HepG2 (cell line): ENCODE data around the gene PRSS22. TPM values are rescaled to one million over a fixed set of nuclear protein-coding genes. Genes with fewer than 3 reads are reported as not detected.
A peak's percentile ranks its signal among the peaks of the same experiment; 100 is the strongest.

Experiments
- CHCHD3 ChIP-seq: sonication (generic); formaldehyde crosslinking; IDR thresholded peaks from 2 replicates; pipeline ENCODE4 v1.8.0; 2022; ENCODE audit warnings: mild to moderate bottlenecking, missing genetic modification reagents, moderate library complexity
- CREB1 ChIP-seq, 2 experiments: fragments of 450-650 bp in 1 of 2; IDR thresholded peaks; 2 replicates each; pipeline ENCODE4 v1.6.1; 2016 to 2017; ENCODE audit warnings: control low read depth in 1 of 2, mild to moderate bottlenecking in 1 of 2, missing compliant biosample characterization in 1 of 2, missing genetic modification characterization in 1 of 2
- E2F5 ChIP-seq: sonication (generic); formaldehyde crosslinking; conservative IDR thresholded peaks from 2 replicates; pipeline ENCODE4 v1.4.0; 2020; ENCODE audit warnings: missing genetic modification reagents
- FOSL1 ChIP-seq: sonication (generic); formaldehyde crosslinking; IDR thresholded peaks from 2 replicates; pipeline ENCODE4 v1.9.0; 2021; ENCODE audit warnings: missing genetic modification reagents, borderline replicate concordance
- FOXA3 ChIP-seq: IDR thresholded peaks from 2 replicates; pipeline ENCODE4 v1.6.1; 2016; ENCODE audit warnings: missing genetic modification reagents, missing compliant biosample characterization
- FOXC1 ChIP-seq: sonication (generic); formaldehyde crosslinking; IDR thresholded peaks from 2 replicates; pipeline ENCODE4 v1.8.0; 2022; ENCODE audit warnings: mild to moderate bottlenecking, missing genetic modification reagents, borderline replicate concordance
- GABPB1 ChIP-seq: IDR thresholded peaks from 2 replicates; pipeline ENCODE4 v1.6.1; 2016; ENCODE audit warnings: mild to moderate bottlenecking, missing genetic modification reagents, moderate library complexity, missing compliant biosample characterization
- MEF2D ChIP-seq: sonication (generic); formaldehyde crosslinking; IDR thresholded peaks from 2 replicates; pipeline ENCODE4 v1.5.1; 2020; ENCODE audit warnings: mild to moderate bottlenecking, missing genetic modification reagents
- MXD1 ChIP-seq: sonication (generic); formaldehyde crosslinking; IDR thresholded peaks from 2 replicates; pipeline ENCODE4 v1.4.0; 2020; ENCODE audit warnings: mild to moderate bottlenecking, missing genetic modification reagents
- NCOA1 ChIP-seq: sonication (generic); formaldehyde crosslinking; IDR thresholded peaks from 2 replicates; pipeline ENCODE4 v1.9.0; 2021; ENCODE audit warnings: missing genetic modification reagents
- NPAS2 ChIP-seq: sonication (generic); formaldehyde crosslinking; IDR thresholded peaks from 2 replicates; pipeline ENCODE4 v1.8.0; 2022; ENCODE audit warnings: mild to moderate bottlenecking, missing genetic modification reagents, borderline replicate concordance
- PHF21A ChIP-seq: sonication (generic); formaldehyde crosslinking; IDR thresholded peaks from 2 replicates; pipeline ENCODE4 v1.5.0; 2020; ENCODE audit warnings: mild to moderate bottlenecking, missing genetic modification reagents
- SAFB2 ChIP-seq: sonication (generic); formaldehyde crosslinking; IDR thresholded peaks from 2 replicates; pipeline ENCODE4 v1.5.1; 2020; ENCODE audit warnings: missing genetic modification reagents, low read depth, mild to moderate bottlenecking, borderline replicate concordance
- TRIM24 ChIP-seq: sonication (generic); formaldehyde crosslinking; IDR thresholded peaks from 2 replicates; pipeline ENCODE4 v1.8.0; 2022; ENCODE audit warnings: mild to moderate bottlenecking, missing genetic modification reagents
- ZBTB14 ChIP-seq: sonication (generic); formaldehyde crosslinking; IDR thresholded peaks from 2 replicates; pipeline ENCODE4 v1.4.0; 2020; ENCODE audit warnings: missing genetic modification reagents
- ZNF10 ChIP-seq: sonication (generic); formaldehyde crosslinking; IDR thresholded peaks from 2 replicates; pipeline ENCODE4 v1.4.0; 2020; ENCODE audit warnings: mild to moderate bottlenecking, low read depth, missing genetic modification reagents, borderline replicate concordance
- ZNF121 ChIP-seq: sonication (generic); formaldehyde crosslinking; IDR thresholded peaks from 2 replicates; pipeline ENCODE4 v1.5.0; 2020; ENCODE audit warnings: mild to moderate bottlenecking, missing genetic modification reagents
- ZNF383 ChIP-seq: sonication (generic); formaldehyde crosslinking; IDR thresholded peaks from 2 replicates; pipeline ENCODE4 v1.4.0; 2020; ENCODE audit warnings: missing genetic modification reagents, mild to moderate bottlenecking, borderline replicate concordance
- ZNF629 ChIP-seq: sonication (generic); formaldehyde crosslinking; conservative IDR thresholded peaks from 2 replicates; pipeline ENCODE4 v1.5.0; 2020; ENCODE audit warnings: missing genetic modification reagents
- ZNF737 ChIP-seq: sonication (generic); formaldehyde crosslinking; IDR thresholded peaks from 2 replicates; pipeline ENCODE4 v1.5.0; 2020; ENCODE audit warnings: missing genetic modification reagents, mild to moderate bottlenecking, borderline replicate concordance
- polyA plus RNA-seq, 8 experiments: library from polyadenylated mRNA; depleted of rRNA in 3 of 8; stranded (reverse) in 7 of 8; unstranded in 1 of 8; fragments of >200 nt; fragmentation: Illumina TruSeq in 4 of 8; extraction: Trizol in 4 of 8; gene quantifications; 2 replicates each; pipeline versions ENCODE4 v1.2.1 to v1.2.3, GENCODE V29; 2011 to 2016; ENCODE audit warnings: low read depth in 4 of 8, missing spikeins in 1 of 8, mixed read lengths in 1 of 8; ENCODE audit not compliant: insufficient read depth in 1 of 8
- total RNA-seq, 5 experiments: library from RNA; depleted of rRNA; stranded (reverse); fragments of >200 nt; fragmentation: Illumina TruSeq; extraction: Trizol; gene quantifications; 2 replicates each; pipeline ENCODE4 v1.2.3, GENCODE V29; 2016; ENCODE audit warnings: low read depth in 1 of 5
- TF ChIP-seq, protein P1 (sequence below): IDR thresholded peaks from 2 replicates; pipeline ENCODE4 v1.6.1; 2016; ENCODE audit warnings: missing genetic modification reagents, missing compliant biosample characterization
- TF ChIP-seq, protein P2 (sequence below): sonication (generic); formaldehyde crosslinking; IDR thresholded peaks from 2 replicates; pipeline ENCODE4 v1.4.0; 2020; ENCODE audit warnings: mild to moderate bottlenecking, missing genetic modification reagents, borderline replicate concordance

PRSS22 gene
- total and polyA plus RNA-seq, 2 of the 13 experiments (the other 11 are each of a cell fraction or from before 2014, with no cell fraction given), result 0.24 to 0.32 TPM

GRCh38 chr16:2882650-2883457 is 24.9 kb upstream of the PRSS22 start, which contains the start of gene FLYWCH2 (continued):
- TF ChIP-seq ZBTB14 (peak; percentile 43; the same call in 1 of the 2 replicates), ZNF383 (CRISPR knock-in tag) (0 out of 2 replicates have a peak, but pooled peaks have one; percentile 77), NCOA1 (CRISPR knock-in tag) (peak; percentile 34; the same call in 1 of the 2 replicates), E2F5 (CRISPR knock-in tag) (0 out of 2 replicates have a peak, but pooled peaks have one; percentile 62), SAFB2 (CRISPR knock-in tag) (peak; percentile 58; the same call in 1 of the 2 replicates), ZNF737 (no peak), PHF21A (CRISPR knock-in tag) (peak; percentile 47; the same call in 1 of the 2 replicates), MEF2D (peak; percentile 62), FOXC1 (CRISPR knock-in tag) (no peak), FOSL1 (CRISPR knock-in tag) (no peak), ZNF10 (CRISPR knock-in tag) (no peak), CREB1 (IDR thresholded peaks at IDR 0.05) (peak; percentile 30; the same call in 1 of the 2 replicates), CREB1 (CRISPR knock-in tag; IDR thresholded peaks at IDR 0.05) (no peak; the same call in 1 of the 2 replicates), MXD1 (peak; percentile 60; the same call in 1 of the 2 replicates), ZNF629 (CRISPR knock-in tag) (0 out of 2 replicates have a peak, but pooled peaks have one; percentile 15), CHCHD3 (peak; percentile 82), NPAS2 (no peak), TRIM24 (no peak), ZNF121 (CRISPR knock-in tag) (0 out of 2 replicates have a peak, but pooled peaks have one; percentile 7), GABPB1 (CRISPR knock-in tag) (peak; percentile 68; the same call in 1 of the 2 replicates), FOXA3 (peak; percentile 38)
- TF ChIP-seq, protein P1, sequence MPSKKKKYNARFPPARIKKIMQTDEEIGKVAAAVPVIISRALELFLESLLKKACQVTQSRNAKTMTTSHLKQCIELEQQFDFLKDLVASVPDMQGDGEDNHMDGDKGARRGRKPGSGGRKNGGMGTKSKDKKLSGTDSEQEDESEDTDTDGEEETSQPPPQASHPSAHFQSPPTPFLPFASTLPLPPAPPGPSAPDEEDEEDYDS (CRISPR knock-in tag), result peak; percentile 90
- TF ChIP-seq, protein P2, sequence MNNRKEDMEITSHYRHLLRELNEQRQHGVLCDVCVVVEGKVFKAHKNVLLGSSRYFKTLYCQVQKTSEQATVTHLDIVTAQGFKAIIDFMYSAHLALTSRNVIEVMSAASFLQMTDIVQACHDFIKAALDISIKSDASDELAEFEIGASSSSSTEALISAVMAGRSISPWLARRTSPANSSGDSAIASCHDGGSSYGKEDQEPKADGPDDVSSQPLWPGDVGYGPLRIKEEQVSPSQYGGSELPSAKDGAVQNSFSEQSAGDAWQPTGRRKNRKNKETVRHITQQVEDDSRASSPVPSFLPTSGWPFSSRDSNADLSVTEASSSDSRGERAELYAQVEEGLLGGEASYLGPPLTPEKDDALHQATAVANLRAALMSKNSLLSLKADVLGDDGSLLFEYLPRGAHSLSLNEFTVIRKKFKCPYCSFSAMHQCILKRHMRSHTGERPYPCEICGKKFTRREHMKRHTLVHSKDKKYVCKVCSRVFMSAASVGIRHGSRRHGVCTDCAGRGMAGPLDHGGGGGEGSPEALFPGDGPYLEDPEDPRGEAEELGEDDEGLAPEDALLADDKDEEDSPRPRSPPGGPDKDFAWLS (CRISPR knock-in tag), result peak; percentile 84; the same call in 1 of the 2 replicates
